C1 segment of cervical spinal cord (tissue), 14 donors: ENCODE data around the gene VTI1A.
"Not testable (repeated sequence)": the region's sequence is repeated elsewhere in the genome, so short reads cannot be mapped to it uniquely, and the experiment has no call there.

Experiments used
- DNase-seq, 14 donors: peaks; one replicate each; lab custom pipeline; 2025; lab: John Stamatoyannopoulos, UW

The VTI1A gene

GRCh38 chr10:112507046-112507445 lies 60.0 kb downstream of the VTI1A start:
- DNase-seq, result no peak

DNA sequence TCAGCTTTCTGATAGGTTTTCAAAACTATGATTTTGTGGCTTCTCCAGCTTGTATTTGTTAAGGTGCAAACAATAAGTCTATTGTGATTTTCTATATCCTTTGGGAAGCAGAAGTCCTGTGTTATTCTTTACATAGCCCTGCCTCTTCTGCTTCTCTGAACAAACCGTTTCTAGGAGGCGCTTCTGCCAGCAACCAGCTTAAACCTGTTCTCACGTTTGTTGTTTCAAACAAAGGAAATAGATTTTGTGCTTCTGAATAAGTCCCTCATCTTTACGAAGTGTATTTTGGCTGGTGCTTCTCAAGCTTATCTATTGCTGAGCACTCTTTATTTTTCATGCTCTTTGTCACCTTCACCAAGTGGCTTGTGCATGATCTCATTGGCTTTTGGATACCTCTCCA lies 61.0 kb downstream of the VTI1A start:
- no peak for DNase-seq

DNA sequence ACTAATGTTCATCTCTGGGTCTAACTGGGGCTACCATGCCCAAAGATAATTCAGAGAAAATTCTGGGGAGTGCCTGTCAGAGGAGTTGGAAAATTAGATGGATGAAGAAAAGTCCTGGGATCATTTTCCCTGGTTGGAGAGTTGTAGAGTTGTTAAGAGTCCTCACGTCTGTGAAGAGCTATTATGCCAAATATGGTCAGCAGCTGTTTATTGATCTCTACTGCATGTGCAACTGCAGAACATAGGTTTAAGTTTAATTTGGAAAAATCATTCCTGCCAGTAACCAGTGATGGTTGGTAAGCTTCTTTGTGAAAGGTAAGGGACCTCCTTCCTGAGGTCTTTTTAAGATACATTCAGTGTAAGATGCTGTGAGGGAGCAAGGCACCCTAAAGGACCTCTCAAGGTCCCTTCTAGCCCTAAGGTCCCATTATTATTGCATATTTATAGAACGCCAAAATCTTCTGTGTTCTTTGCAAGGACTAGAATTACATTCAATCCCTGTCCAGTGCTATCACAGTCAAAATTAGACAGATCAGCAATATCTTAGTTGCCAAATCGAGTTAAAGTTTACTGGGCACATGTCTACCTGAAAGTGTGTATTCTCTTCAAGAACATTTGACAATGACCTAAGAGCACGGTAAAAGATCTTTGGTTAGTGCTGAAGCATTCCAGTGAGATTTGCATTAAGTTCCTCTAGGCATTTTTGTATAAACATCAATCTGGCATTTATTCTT lies 62.7 kb downstream of the VTI1A start:
- no peak for DNase-seq

DNA sequence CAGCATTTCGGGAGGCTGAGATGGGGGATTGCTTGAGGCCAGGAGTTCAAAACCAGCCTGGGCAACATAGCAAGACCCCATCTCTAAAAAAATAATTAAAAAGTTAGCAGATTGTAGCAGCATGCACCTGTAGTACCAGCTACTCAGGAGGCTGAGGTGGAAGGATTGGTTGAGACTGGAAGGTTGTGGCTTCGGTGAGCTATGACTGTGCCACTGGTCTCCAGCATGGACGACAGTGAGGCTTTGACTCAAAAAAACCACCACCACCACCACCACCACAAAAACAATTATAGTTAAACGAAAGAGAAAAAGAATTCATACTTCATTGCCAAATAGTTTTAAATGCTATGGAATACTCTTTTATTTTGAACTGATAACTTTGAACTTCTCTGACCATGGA lies 63.4 kb downstream of the VTI1A start:
- DNase-seq, result no peak

DNA sequence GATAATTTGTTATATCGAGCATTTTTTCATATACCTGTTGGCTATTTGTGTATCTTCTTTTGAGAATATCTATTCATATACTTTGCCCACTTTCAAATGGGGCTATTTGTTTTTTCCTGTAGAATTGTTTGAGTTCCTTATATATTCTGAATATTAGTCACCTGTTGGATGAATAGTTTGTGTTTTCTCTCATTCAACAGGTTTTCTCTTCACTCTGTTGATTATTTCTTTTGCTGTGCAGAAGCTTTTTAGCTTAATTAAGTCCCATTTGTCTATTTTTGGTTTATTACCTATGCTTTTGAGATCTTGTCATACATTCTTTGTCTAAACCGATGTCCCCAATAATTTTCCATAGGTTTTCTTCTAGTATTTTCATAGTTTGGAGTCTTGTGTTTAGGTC lies 65.3 kb downstream of the VTI1A start:
- no peak for DNase-seq

DNA sequence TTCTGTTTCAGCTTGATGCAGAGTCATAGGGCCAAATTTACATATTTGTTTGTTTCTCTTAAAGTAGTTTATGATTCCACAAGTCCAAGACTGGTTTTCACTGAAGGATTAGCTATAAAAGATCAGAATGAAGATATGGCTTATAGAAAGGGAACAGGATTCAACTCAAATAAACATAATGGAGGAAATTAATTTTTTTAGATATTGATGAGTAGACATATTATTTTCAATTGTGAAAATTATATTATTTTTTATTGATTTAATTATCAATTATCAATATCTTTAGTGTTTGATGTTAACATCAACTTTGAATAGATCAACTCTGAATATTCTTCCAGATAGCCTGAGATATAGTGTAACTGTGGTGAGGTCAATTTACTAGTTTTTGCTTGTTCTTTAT lies 68.1 kb downstream of the VTI1A start:
- DNase-seq, result no peak

DNA sequence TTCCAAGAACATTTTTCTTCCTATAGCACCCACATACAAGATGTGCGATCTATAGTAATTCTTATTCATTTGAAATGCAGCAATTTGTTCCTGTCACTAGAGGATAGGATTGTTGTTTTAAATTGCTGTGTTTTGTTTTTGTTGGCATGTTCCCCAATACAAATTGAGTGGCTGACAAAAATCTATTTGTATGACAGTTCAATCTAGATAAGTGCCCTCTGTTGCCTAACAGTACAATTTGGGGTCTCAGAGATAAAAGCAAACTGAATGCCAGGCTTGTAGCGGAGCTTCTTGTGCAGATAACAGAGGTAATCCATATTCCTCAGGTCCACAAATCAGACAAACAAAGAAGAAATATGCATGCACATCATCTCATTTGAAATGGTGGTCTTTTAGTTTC lies 68.8 kb downstream of the VTI1A start:
- no peak for DNase-seq

GRCh38 chr10:112517451-112517862 lies 70.4 kb downstream of the VTI1A start:
- DNase-seq, result no peak

GRCh38 chr10:112519133-112519761 lies 72.2 kb downstream of the VTI1A start:
- DNase-seq, result no peak

- DNase-seq, result peak in 1 of 14 donors; percentile 48
Observed at GRCh38 chr10:112520914-112521313, 73.9 kb downstream of the VTI1A start.

DNA sequence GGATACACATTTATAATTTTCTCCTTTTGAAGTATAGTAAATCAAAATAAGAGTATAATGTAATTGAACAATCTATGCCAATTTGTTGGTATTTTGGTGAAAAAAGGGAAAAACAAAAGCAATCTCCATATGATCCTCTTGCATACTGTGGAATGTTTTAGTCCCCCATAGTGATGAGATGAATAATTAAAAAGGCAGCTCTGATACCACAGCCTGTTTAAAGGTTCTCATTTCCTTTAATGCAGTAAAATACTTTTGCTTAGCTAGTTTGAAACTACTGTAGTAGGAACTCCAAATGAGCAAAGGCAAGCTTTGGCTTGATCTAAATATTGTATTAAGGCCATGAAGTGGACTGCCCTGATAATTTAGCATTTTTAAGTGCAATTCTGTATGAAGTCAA lies 77.6 kb downstream of the VTI1A start:
- DNase-seq, result no peak

DNA sequence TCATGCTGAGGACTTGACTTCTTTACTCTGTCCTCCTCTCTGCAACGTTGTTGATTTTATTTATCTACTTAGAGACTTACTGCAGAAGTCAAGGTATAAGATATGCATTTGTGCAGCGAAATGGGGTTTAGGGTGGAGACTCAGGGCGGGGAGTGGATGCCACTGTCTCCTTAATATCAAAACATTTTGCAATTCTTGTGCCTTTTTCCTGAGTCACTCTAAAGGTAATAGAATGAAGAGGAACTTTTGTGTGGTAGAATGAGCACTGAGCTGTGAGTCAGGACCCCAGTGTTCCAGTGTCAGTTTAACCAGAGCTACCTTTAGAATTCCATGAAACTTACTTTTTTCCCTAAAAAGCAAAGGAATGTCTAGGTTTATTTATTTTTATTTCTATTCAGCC lies 78.2 kb downstream of the VTI1A start:
- DNase-seq, result no peak

DNA sequence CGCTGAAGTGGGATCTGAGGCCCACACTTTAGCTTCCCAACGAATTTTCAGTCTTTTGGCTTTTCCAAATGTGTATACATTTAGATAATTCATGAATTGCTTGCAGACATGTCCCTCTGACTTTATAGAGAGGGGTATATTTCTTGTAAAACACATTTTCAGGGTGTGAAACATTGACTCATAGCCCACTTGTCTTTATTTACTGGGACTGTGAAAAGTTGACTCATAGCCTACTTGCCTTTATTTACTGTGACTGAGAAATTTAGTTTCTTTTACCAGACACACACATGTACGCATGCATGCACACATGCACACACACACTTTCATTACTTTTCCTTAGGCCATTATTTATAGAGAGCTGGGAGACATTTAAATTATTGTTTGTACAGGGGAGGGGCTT lies 79.1 kb downstream of the VTI1A start:
- no peak for DNase-seq

DNA sequence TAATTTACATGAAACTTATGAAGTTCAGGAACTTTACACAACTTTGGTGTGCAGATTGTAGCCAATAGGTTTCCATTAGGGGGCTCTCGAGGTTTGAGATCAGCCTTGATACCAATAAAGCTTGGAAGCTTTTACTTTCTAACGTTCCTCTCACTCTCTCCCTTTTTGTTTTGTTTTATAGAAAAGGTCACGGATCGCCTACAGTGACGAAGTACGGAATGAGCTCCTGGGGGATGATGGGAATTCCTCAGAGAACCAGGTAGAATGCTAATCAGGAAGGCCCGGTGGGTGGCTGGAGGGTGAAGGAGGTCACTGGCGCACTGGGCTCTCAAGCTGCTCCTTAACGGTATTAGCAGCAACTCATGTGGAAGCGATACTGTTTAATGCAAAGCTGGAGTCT lies 79.9 kb downstream of the VTI1A start:
- DNase-seq, result no peak

DNA sequence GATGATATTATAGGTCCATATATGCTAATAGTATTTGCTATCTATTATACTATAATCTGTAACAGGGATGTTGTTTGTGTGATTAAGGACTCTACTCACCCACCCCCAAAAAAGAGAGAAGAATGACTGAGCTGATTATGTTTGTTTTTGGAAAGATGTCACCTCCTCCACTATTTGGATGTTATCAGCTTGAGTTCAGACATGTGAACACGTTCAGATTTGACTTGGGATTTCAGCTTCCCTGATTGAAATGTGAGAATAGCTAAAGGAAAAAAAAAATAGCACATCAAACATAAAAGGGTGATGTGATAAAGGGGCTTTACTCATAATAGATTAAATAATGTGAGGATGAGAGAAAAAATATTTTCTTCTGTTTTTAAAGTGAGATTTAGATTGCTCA lies 81.2 kb downstream of the VTI1A start:
- no peak for DNase-seq

GRCh38 chr10:112531421-112531820 lies 84.4 kb downstream of the VTI1A start:
- DNase-seq, result no peak

DNA sequence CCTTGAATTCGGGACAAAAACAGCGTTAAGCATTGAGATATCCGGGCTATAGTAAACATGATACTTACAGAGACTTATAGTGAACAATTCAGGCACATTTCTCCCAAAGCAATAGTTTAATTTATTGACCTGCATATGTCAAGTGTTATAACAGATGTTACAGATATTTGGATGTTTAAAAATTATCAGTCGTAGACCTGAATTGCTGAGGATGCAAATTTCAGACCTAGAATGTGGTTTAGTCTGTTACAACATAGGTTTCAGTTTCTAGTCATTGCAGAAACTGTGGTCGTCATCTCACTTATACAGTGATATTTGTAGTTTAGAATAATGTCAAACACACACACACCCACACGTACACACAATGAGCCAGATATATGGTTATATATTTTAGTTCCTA lies 85.2 kb downstream of the VTI1A start:
- DNase-seq, result no peak

- DNase-seq, result no peak
Observed at GRCh38 chr10:112532956-112533355, 85.9 kb downstream of the VTI1A start.

GRCh38 chr10:112533916-112534315 lies 86.9 kb downstream of the VTI1A start:
- no peak for DNase-seq

DNA sequence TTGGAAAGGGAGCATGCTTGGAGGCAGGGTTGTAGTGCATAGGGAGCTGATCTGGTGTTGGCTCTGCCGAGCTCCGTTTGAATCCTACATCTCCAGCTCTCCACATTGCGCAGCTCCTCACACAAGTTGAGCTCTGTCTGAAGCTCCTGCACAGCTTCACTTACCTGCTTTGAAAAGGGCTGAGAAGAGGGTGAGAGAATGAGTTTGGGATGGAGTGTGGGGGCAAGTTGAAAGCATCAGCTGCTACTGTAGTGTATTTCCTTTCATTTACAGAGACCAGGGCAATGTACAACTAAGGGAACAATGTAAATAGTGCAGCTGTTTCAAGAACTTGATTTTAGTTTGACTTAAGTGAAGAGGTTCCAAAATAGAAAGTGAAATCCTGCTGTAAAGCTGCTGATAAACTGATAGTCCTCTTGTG lies 88.5 kb downstream of the VTI1A start:
- DNase-seq, result no peak

DNA sequence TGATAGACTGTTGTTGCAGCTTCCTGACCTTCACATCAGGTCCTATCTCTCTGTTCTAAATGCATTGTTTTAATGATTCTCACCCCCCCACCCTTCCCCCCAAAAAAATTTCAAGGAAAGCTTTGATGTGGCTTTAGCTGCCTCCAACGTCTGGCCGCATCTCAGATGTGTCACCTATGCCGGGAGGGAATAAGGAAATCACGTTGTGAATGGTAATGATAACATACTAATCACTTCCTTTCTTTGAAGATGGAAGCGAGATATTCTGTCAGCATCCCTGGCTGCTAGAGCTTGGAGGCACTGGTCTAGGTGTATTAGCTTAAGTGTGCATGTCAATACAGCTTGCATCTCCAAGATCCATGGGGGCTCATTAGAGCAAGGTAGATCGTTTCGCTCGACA lies 89.6 kb downstream of the VTI1A start:
- DNase-seq, result no peak

- no peak for DNase-seq
Observed at GRCh38 chr10:112538168-112538567, 91.2 kb downstream of the VTI1A start.

- DNase-seq, result no peak
Observed at GRCh38 chr10:112539340-112539739, 92.3 kb downstream of the VTI1A start.

DNA sequence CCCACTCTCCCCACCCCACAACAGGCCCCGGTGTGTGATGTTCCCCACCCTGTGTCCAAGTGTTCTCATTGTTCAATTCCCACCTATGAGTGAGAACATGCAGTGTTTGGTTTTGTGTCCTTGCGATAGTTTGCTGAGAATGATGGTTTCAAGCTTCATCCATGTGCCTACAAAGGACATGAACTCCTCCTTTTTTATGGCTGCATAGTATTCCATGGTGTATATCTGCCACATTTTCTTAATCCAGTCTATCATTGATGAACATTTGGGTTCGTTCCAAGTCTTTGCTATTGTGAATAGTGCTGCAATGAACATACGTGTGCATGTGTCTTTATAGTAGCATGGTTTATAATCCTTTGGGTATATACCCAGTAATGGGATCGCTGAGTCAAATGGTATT lies 95.8 kb downstream of the VTI1A start:
- DNase-seq, result not testable (repeated sequence)
